ENCODE measurements around the gene C7orf57.
"Not testable (repeated sequence)": the region's sequence is repeated elsewhere in the genome, so short reads cannot be mapped to it uniquely, and the experiment has no call there.

The C7orf57 gene

DNA sequence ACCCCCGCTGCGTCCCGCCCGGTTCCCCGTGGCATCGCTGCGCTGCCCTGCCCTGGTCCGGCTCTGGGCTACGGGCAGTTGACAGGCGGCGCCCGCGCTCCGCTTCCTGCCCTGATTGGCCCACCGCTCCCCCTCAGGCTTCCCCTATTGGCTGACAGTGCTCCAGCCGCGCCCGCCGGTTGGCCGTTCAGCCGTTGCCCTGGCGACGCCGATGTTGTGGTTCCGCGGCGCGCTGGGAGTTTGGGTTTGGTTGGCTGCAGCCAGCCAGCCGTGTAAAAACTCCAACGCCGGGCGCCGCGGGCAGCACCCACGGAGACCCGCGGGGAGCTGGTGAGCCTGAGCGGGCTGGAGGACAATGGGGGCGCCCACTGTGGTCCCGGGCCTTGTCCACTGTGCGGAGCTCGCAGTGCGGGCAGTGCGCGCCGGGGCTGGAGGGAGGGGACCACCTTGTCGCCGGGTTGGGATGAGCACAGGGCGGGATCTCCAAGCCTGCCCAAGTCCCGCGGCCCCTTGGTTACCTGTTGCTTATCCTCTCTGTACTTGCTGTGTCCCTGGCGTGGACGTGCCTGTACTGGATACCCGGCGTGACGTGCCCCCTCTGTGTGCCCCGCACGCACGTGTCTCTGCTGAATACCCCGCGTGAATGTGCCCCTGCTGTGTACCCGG lies at the start of gene C7orf57:
C7orf57 (plus strand) TSS at position 243 of the 666 bp plus-strand sequence. CDS start 766 bp downstream, outside the sequence.
- peak; percentile 91 for DNase-seq (ENCODE audit: low read depth)

DNA sequence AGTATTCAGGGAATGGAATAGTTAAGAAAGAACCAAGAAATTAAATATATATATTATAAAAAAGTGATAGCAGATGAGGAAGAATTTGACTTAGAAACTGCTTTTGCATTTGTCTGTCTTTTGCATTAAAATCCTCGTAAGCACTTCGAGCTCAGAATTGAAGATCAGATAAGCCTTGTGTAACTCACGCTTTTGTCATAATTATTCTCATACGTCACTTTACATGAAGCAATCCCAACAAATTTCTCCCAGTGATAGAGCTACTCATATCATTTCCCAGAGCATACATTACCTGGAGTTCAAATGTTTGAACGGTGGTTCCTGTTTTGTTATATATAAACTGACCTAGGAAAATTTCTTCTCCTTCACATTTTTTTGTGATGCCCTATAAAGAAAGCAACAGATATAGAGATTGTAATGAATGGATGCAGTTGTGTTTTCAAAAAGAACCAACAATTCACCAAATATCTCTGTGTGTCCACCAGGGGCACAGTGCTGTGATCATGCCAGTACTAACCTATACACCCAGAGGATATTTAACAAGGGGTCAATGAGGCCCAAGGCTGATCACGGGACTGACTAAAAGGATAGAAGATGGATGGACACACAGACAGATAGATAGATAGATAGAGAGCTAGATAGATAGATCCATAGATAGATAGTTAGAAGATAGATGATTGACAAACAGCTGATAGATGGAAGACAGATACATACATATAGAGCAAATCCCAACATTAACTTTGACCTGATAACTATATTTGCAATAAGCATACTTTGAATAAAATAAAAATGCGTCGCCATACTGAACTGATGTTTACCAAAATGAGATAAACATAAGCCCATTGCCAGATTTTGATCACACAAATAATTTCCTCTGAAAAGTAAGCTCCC lies 46.6 kb upstream of the C7orf57 start:
- DNase-seq (ENCODE audit: low read depth): peak; percentile 56

DNA sequence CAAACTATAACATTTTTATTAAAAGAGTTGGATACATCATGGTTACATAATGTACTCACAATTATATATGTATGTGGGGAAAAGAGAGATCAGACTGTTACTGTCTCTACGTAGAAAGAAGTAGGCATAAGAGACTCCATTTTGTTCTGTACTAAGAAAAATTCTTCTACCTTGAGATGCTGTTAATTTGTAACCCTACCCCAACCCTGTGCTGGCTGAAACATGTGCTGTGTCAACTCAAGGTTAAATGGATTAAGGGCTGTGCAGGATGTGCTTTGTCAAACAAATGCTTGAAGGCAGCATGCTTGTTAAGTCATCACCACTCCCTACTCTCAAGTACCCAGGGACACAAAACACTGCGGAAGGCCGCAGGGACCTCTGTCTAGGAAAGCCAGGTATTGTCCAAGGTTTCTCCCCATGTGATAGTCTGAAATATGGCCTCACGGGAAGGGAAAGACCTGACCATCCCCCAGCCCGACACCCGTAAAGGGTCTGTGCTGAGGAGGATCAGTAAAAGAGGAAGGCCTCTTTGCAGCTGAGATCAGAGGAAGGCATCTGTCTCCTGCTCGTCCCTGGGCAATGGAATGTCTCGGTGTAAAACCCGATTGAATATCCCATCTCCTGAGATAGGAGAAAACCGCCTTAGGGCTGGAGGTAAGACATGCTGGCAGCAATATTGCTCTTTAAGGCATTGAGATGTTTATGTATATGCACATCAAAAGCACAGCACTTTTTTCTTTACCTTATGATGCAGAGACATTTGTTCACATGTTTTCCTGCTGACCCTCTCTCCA lies 45.5 kb upstream of the C7orf57 start:
- DNase-seq (ENCODE audit: low read depth): not testable (repeated sequence)

DNA sequence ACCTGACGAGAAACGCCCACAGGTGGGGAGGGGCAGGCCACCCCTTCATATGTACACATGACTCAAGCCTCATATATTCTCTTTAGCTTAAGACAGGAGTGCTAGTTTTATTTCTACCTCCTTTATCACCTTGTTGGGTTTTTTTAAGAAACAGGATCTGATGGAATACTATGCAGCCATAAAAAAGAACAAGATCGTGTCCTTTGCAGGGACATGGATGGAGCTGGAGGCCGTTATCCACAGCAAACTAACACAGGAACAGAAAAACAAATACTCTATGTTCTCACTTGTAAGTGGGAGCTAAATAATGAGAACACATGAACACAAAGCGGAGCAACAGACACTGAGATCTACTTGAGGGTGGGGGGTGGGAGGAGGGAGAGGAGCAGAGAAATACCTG lies 44.8 kb upstream of the C7orf57 start:
- DNase-seq (ENCODE audit: low read depth): no peak

DNA sequence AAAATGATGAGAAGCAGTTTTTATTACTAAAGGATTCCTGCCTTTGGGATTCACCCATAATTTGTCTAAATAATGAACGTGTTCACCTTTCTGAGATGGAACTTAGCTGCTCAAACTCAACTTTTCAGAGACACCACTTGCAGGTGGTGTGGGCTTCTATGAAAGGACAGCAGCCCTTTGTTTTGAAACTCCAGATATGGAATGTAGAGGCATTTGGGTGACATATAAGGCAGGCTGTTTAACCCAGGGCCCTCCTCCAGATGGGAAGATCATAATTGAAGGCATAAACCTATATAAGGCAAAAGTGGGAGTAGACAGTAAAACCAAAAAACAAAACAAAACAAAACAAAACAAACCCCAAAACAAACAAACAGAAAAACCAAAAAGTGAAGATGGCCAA lies 44.1 kb upstream of the C7orf57 start:
- DNase-seq (ENCODE audit: low read depth): no peak

DNA sequence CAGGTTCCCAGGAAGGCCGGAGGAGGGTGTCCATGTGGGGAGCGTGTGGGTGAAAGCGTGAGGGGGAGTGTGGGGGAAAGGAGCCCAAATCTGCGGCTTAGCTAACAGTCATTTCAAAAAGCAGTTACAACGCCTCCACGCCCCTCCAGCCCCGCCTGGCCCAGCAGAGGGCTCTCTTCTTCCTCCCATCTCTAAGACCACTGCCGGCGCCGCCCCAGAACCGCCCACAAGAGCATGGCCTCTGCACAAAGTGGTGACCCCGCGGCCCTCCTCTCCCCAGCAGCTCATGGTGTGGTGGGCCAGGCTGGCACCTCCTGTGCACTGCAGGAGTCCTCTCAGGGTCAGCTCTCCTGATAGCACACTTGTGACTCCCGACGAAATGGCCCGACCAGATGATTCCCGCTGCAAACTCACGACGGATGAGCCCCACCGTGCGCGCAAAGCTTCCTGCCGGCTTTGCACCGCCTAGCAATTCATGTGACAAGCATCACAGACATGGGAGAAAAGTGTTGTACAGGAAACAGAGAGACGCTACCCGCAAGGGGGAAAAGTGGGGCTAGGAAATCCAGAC lies 43.5 kb upstream of the C7orf57 start:
- peak; percentile 89 for DNase-seq (ENCODE audit: low read depth)

DNA sequence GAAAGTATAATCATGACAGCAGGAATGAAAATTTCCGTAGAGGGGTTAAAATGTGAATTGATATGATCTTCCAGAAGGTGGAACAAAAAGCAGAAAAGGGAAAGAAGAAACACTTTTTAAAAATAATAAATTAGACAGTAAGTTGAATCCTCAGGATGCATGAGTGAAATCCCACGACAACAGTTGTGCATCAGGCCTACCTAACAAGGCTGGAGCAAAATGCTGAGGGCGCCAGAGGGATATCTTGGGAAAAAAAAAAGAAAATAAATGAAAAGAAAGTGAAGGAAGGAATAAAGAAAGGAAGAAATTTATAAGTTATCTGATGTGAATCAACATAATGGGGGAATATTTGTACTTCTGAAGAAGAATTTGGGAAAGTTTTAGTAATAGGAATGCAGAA lies 42.9 kb upstream of the C7orf57 start:
- DNase-seq (ENCODE audit: low read depth): peak; percentile 31

DNA sequence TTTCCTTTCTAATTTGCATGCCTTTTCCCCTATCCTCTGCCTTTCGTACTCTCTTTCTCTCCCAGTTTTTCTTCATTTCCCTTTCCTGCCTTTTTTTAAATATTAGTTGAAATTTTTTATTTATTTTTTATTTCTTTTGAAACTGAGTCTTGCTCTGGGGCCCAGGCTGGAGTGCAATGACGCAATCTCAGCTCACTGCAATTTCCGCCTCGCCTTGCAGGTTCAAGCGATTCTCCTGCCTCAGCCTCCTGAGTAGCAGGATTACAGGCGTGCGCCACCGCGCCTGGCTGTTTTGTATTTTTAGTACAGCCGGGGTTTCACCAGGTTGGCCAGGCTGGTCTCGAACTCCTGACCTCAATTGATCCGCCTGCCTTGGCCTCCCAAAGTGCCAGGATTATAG lies 35.9 kb upstream of the C7orf57 start:
- DNase-seq (ENCODE audit: low read depth): no peak

DNA sequence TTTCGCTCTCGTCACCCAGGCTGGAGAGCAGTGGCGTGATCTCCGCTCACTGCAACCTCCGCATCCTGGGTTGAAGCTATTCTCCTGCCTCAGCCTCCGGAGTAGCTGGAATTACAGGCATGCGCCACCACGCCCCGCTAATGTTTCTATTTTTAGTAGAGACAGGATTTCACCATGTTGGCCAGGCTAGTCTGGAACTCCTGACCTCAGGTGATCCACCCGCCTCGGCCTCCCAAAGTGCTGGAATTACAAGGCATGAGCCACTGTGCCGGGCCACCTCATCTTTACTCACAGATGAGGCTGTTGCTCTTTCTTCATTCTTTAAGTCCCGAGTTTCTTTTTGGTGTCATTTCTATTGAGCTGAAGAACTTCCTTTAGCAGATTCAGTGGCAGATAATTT lies 35.2 kb upstream of the C7orf57 start:
- peak; percentile 76 for DNase-seq (ENCODE audit: low read depth)

DNA sequence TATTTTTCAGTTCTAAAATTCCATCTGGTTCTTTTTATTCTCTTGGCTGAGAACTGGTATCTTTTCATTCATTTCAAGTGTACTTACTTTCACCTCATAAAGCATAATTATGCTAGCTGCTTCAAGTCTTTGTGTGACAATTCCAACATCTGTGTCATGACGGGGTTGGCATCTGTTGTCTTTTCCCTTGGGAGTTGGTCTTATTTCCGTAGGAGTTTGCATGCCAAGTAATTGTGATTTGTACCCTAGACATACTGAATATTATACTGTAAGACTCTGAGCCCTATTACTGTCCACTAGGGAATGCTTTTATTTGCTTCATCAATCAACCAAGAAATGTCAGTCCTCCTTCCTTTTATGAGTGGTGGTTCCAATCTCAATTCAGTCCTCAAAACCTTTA lies 31.3 kb upstream of the C7orf57 start:
- no peak for DNase-seq (ENCODE audit: low read depth)

DNA sequence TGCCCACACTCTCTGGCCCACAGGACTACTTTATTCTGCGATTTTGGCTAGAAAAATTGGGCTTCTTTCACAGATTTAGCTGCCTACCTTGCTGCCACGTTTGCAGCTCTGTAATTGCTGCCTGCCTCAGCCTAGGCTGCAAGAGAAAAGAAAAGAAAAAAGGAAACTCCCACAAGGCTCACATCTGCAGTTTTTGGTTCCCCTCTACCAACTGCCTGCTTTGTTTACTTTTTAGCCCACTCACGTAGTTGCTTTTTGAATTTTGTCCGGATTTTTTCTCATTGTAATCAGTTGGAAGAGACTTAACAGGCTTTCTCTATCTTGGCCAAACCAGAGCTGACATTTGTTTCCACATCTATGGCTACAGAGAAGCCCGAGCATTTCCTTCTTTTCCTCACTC lies 30.7 kb upstream of the C7orf57 start:
- no peak for DNase-seq (ENCODE audit: low read depth)

DNA sequence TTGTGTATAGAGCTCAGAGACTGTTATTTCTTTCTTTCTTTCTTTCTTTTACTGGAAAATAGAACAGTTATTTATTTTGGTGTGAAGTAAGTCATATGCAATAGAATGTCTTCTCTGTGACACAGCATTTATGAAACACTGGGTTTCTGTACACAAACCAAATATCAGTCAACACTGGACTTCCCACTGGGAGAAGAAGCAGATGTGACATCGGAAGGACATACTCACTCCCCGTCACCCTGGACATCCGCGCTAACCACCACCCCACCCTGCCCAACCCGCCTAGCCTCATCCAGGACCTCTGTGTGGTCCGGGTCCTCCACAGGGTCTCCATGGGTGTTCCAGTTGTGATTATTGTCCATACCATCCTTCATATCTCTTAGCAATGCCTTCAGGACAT lies 28.5 kb upstream of the C7orf57 start:
- no peak for DNase-seq (ENCODE audit: low read depth)

DNA sequence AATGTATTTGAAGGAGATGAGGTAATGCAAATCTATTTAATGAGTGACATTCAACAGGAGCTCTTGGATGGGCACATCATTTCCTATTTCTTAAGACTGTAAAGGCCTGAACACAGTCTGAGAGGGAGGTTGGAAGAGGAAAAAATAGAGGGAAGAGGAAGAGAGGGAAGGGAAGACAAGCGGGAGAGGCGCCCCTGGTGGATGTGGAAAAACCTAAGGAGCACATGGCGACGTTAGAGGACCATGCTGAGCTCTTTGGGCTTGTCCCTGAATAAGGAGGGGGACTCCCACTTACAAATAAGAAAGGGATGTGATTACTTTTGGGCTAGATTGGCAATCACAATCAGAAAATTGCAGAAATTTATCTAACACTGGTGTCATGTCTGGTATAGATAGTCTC lies 26.1 kb upstream of the C7orf57 start:
- no peak for DNase-seq (ENCODE audit: low read depth)

DNA sequence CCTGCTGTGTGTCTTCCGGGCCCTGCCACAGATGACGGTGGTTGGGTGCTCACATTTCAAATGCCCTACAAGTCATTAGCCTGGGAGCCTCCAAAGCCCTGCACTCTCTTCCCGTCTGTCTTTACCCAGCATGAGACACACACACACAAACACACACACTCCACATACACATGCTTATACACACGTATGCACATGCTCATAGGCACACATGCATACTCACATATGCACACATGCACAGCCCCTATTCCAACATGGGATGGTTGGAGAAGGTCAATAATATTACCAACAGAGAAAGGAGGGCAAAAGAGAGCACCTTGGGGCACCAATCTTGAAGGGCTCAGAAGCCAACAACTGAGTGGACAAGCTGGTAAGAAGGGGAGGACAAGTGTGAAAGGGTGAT lies 25.4 kb upstream of the C7orf57 start:
- DNase-seq (ENCODE audit: low read depth): no peak

DNA sequence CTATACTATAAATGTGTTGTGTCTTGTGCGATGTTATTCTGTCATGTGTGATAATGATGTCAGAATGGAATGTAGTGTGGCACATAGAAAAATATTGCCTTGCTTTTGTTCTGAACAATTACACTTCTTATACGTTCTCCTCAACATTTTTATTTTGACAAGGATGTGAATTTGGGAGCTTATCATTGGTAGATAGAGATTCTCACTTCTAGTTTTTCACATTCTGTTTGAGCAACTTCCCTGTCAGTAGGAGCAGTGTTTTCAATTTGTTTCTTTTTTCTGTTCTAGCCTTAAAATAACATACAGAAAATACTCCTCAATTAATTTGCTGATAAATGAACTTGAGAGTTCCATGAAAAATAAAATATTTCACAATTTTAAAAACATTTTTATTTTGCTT lies 24.0 kb upstream of the C7orf57 start:
- no peak for DNase-seq (ENCODE audit: low read depth)

DNA sequence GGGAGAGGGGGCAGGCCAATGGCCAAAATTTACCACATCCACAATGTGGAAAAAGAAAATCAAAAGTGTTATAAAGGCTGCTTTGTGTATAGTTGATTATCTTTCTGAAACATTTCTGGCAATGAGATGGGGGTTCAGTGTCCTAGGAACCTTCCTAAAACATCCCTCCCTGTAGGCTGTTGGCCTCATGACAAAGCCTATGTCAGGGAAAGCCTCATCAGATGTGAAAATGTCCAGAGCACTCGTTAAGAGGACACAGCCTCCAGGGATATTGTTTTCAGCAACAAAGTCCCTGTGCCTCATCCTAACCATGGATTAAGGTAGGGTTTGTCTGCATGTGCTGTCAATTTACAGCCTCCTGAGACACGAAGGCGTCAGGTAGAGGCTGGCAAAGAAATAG lies 23.4 kb upstream of the C7orf57 start:
- DNase-seq (ENCODE audit: low read depth): no peak

DNA sequence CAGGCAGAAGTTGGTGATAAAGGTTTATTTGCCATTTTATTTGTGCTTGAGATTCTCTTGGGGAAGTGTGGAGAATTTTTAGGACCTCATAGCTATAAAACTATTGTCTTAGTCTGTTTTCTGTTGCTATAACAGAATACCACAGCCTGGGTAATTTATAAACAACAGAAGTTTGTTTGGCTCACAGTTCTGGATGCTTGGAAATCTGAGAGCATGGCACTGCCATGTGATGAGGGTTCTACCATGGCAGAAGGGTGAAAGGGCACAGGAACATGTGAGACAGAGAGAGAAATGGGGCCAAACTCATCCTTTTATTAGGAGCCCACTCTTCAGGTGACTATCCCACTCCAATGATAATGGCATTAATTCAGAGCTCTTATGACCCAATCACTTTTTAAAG lies 18.7 kb upstream of the C7orf57 start:
- no peak for DNase-seq (ENCODE audit: low read depth)

DNA sequence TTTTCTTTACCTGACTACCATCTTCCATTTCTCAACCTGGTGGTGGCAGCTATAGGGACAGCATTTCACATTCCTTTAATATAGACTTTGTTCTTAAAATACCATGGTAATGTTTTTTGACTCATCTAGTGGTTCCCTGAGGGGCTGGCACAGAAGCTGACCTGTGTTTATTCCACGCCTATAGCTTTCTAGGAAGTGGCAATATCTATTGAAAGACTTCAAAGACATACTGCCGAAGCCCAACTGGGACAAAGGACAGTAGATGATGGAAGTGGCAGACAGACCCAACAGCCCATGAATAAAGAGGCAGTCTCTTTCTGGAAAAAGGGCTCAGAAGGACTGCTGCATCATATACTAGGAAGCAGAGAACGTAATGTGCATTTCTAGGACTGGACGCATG lies 17.7 kb upstream of the C7orf57 start:
- no peak for DNase-seq (ENCODE audit: low read depth)

DNA sequence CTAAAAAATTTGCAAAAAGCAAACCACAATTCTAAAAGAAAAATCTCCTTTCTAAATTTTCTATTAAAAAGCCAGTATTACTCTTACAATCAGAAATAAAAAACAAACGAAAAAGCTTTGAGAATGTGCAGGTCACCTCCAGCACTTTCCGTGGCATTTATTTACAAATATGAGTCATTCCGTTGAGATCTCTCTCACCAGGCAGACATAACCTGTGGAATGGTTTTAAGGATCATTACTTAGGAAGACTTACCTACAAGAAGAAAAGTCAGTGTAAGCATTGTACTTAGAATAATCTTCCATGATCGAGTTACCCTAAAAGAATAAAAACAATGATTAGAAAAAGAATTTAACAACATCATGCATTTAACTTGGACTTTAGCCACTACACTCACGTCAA lies 9.7 kb upstream of the C7orf57 start:
- no peak for DNase-seq (ENCODE audit: low read depth)

DNA sequence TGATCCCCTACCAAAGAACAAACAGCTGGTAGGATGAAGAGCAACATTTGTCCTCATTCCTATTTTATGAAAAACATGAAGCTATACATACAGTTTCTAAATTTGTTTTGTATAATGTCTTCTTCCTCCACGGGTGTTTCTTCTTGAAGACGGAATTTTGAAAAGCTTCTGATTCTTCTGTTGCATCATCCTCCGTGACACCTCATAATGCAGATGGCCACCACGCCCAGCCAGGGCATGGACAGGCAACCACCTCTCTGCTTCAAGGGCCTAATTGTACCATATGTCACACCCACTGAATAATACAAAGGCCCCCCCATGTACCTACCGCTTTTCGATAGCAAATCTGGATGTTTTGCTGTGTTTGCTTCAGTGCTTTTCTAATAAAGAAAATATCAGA lies 6.4 kb upstream of the C7orf57 start, which contains the start of gene SUN3:
SUN3 (minus strand) TSS at position 170 of the 400 bp plus-strand sequence; CDS start at position 1, 169 bp downstream.
- no peak for DNase-seq (ENCODE audit: low read depth)

DNA sequence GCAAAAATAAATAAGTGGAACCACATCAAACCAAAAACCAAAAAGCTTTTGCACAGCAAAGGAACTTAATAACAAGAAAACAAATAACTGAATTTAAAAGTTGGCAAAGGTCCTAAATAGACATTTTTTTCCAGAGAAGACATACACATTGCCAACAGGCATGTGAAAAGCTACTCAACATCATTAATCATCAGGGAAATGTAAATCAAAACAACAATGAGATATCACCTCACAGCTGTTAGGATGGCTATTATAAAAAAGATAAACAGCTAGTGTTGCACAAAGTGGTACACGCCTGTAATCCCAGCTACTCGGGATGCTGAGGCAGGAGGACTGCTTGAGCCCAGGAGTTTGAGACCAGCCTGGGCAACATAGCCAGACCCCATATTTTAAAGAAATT lies 4.2 kb upstream of the C7orf57 start:
- DNase-seq (ENCODE audit: low read depth): no peak

DNA sequence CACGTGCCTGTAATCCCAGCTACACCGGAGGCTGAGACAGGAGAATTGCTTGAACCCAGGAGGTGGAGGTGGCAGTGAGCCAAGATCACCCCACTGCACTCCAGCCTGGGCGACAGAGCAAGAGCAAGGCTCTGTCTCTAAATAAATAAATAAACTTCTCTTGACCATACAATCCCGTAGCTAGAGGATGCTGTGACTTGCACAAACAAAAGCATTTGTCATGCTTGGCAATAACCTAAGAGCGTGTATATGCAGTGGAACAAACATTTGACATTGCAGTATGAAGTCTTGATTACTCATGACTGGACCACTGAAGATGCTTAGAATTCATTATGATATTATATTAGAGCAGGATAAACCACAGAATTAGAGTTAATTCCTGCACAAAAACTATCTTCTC lies 1.4 kb upstream of the C7orf57 start:
- DNase-seq (ENCODE audit: low read depth): peak; percentile 55

All from ELR (cell line).